A549 (cell line): Measurements from ENCODE around the gene IL4I1. TPM values are rescaled to one million over a fixed set of nuclear protein-coding genes. Genes with fewer than 3 reads are reported as not detected.

Source experiments
- ATAC-seq, 2 experiments: fragments of 200-7000 bp in 1 of 2; fragments of >200 bp in 1 of 2; cut with Nextera tagmentation in 1 of 2; cut with Tn5 transposase in 1 of 2; 3 replicates each; pipeline versions ENCODE4 v1.8.0 to v1.9.1; 2018 to 2020; ENCODE audit warnings: mild to moderate bottlenecking in 1 of 2, moderate library complexity in 1 of 2
- CTCF ChIA-PET: fragments of 300-600 bp; sonication (Branson Sonifier 250); formaldehyde crosslinking; extraction: SDS; loops from one replicate; lab custom pipeline; 2021; ENCODE audit warnings: antibody characterized with exemption, inconsistent platforms; lab: Yijun Ruan, JAX
- POLR2A ChIA-PET: fragments of 350-600 bp; formaldehyde crosslinking; extraction: SDS; loops from one replicate; lab custom pipeline; 2021; ENCODE audit warnings: antibody characterized with exemption, inconsistent platforms; lab: Yijun Ruan, JAX
- DNase-seq, 2 experiments: peaks; one replicate each; pipeline versions ENCODE4 v3.0.0 to v3.0.0-alpha.2; 2011 to 2016; ENCODE audit warnings: low read depth in 1 of 2, low spot score in 1 of 2
- FAIRE-seq: peaks from 2 replicates; lab custom pipeline; 2011; peaks lifted over from hg19 to GRCh38; lab: Jason Lieb, UNC
- H3K27ac ChIP-seq, 2 experiments: fragments of >200 bp; sonication (Bioruptor Twin); formaldehyde crosslinking; 3 replicates each; pipeline ENCODE4 v1.5.1; 2016 to 2017
- H3K4me1 ChIP-seq: fragments of >200 bp; sonication (Bioruptor Twin); formaldehyde crosslinking; 3 replicates; pipeline ENCODE4 v1.6.1; 2016
- H3K4me2 ChIP-seq: fragments of >200 bp; sonication (Bioruptor Twin); formaldehyde crosslinking; 3 replicates; pipeline ENCODE4 v1.6.1; 2016
- H3K4me3 ChIP-seq: fragments of >200 bp; sonication (Bioruptor Twin); formaldehyde crosslinking; 3 replicates; pipeline ENCODE4 v1.5.1; 2016
- H3K9me3 ChIP-seq: fragments of >200 bp; sonication (Bioruptor Twin); formaldehyde crosslinking; 3 replicates; pipeline ENCODE4 v1.6.1; 2016
- CBX8 ChIP-seq: fragments of 200-600 bp; sonication (generic); IDR thresholded peaks from 2 replicates; pipeline ENCODE4 v1.6.1; 2016
- CEBPB ChIP-seq, 2 experiments: fragments of >200 bp in 1 of 2; sonication (Bioruptor Twin) in 1 of 2; formaldehyde crosslinking in 1 of 2; IDR thresholded peaks; 2 replicates each; pipeline ENCODE4 v1.6.1; 2012 to 2016
- E2F6 ChIP-seq: IDR thresholded peaks from 2 replicates; pipeline ENCODE4 v1.6.1; 2012; ENCODE audit warnings: low read depth, borderline replicate concordance
- FOSB ChIP-seq: fragments of 250-450 bp; sonication (Bioruptor Pico); IDR thresholded peaks from 2 replicates; pipeline ENCODE4 v1.5.0; 2020; ENCODE audit warnings: mild to moderate bottlenecking, moderate library complexity
- FOSL2 ChIP-seq, 2 experiments: fragments of 450-650 bp in 1 of 2; fragments of >200 bp in 1 of 2; sonication (Bioruptor Twin) in 1 of 2; formaldehyde crosslinking; IDR thresholded peaks; 2 replicates each; pipeline versions ENCODE4 v1.5.0 to v1.6.1; 2016 to 2020; ENCODE audit warnings: mild to moderate bottlenecking in 1 of 2, moderate library complexity in 1 of 2
- HDAC2 ChIP-seq: fragments of 200-600 bp; sonication (generic); IDR thresholded peaks from 2 replicates; pipeline ENCODE4 v1.6.1; 2016
- HEYL ChIP-seq: fragments of 250-450 bp; sonication (Bioruptor Pico); IDR thresholded peaks from 2 replicates; pipeline ENCODE4 v1.8.0; 2021; ENCODE audit warnings: mild to moderate bottlenecking, moderate library complexity
- HOXB13 ChIP-seq: fragments of 250-450 bp; sonication (Bioruptor Pico); IDR thresholded peaks from 2 replicates; pipeline ENCODE4 v1.5.0; 2020; ENCODE audit warnings: low read depth, mild to moderate bottlenecking, moderate library complexity
- HOXB5 ChIP-seq: fragments of 250-450 bp; sonication (Bioruptor Pico); IDR thresholded peaks from 2 replicates; pipeline ENCODE4 v1.5.0; 2020; ENCODE audit warnings: mild to moderate bottlenecking, moderate library complexity
- NPAS2 ChIP-seq: fragments of 250-450 bp; sonication (Bioruptor Pico); IDR thresholded peaks from 2 replicates; pipeline ENCODE4 v1.8.0; 2022; ENCODE audit warnings: mild to moderate bottlenecking, moderate library complexity, borderline replicate concordance
- PHF8 ChIP-seq: fragments of 200-600 bp; sonication (generic); IDR thresholded peaks from 2 replicates; pipeline ENCODE4 v1.6.1; 2016; ENCODE audit warnings: low read depth, mild to moderate bottlenecking, antibody characterized with exemption, moderate library complexity, borderline replicate concordance
- POLR2AphosphoS2 ChIP-seq: conservative IDR thresholded peaks from 2 replicates; pipeline ENCODE4 v1.6.1; 2012; ENCODE audit warnings: low read length, improper control_type of control experiment, inconsistent platforms
- RCOR1 ChIP-seq: fragments of 150-350 bp; IDR thresholded peaks from 2 replicates; pipeline ENCODE4 v1.6.1; 2014; ENCODE audit warnings: antibody characterized with exemption, low read length, low read depth
- ZSCAN20 ChIP-seq: fragments of 250-450 bp; sonication (Bioruptor Pico); IDR thresholded peaks from 2 replicates; pipeline ENCODE4 v1.8.0; 2022; ENCODE audit warnings: mild to moderate bottlenecking, moderate library complexity
- WGBS: methylation state at CpG from one replicate; pipeline ENCODE4 v1.1.6; 2017; ENCODE audit errors: missing lambda C conversion rate; 5-methylcytosine and 5-hydroxymethylcytosine counted together
- polyA plus RNA-seq, 4 experiments: library from polyadenylated mRNA; depleted of rRNA in 3 of 4; stranded (reverse); fragments of >200 nt; fragmentation: RNase III in 1 of 4; extraction: RNeasy Plus Mini Kit Qiagen cat#74134 plus additional on column Dnase treatment in 1 of 4; gene quantifications; 2 replicates in 3 of 4; 3 replicates in 1 of 4; pipeline ENCODE4 v1.2.3, GENCODE V29; 2011 to 2017
- TF ChIP-seq, protein P1 (sequence below): fragments of 200-600 bp; sonication (generic); IDR thresholded peaks from 2 replicates; pipeline ENCODE4 v1.6.1; 2016; ENCODE audit warnings: antibody characterized with exemption, mild to moderate bottlenecking, moderate library complexity
- TF ChIP-seq, protein P2 (sequence below): fragments of >200 bp; sonication (Bioruptor Twin); formaldehyde crosslinking; IDR thresholded peaks from 3 replicates; pipeline ENCODE4 v1.6.1; 2016
- TF ChIP-seq, protein P3 (sequence below): fragments of 450-650 bp; IDR thresholded peaks from 2 replicates; pipeline ENCODE4 v1.6.1; 2014; ENCODE audit warnings: antibody characterized with exemption

IL4I1 gene
- polyA plus RNA-seq, 2 of the 4 experiments (the other 2 are of a cell fraction): 0.18 to 0.62 TPM

DNA sequence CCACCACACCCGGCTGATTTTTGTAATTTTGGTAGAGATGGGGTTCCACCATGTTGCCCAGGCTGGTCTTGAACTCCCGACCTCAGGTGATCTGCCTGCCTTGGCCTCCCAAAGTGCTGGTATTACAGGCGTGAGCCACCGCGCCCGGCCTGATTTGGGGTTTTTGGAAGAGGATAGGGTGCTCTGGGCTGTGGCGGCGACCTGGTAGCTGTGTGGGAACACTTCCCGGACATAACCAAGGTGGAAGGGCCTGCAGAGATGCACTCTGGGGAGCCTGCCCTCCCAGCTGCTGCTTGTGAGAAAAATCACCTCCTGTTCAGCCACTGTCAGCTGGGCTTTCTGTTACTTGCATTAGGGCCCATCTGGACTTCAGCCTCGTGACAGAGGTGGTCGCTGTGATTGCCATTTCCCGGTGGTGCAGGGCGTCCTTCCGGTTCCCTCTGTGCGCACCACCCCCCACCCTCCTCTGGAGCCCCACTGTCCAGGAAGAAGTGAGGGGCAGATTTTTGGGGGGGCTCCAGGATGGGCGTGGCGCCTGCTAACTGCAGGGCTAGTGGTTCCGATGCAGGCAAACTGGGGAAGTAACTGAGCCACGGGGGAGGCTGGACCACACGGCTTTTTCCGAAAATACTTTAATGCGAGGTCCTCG is 7.5 kb downstream of the IL4I1 start:
- Histone ChIP-seq H3K4me2 (no peak overlapping the region), H3K9me3 (no peaks in the 10 kb centered on the region), H3K4me1 (peaks cover 6% of the 10 kb centered on the region; the same call in 1 of the 3 replicates), H3K27ac (no peak overlapping the region), H3K4me3 (no peak overlapping the region)
- ChIA-PET CTCF (interaction anchor here (1.1 to 3.9 kb wide), 11 partner anchors 9 to 247 kb away, joined by 3 to 27 read pairs (median 9); partner anchors contain the start of genes AKT1S1, ATF5, NUP62 and TBC1D17), POLR2A (interaction anchor here (1.9 kb wide), 1 partner anchor 12 kb away, joined by 9 read pairs; the partner anchor contains the start of genes AKT1S1 and TBC1D17)
- FAIRE-seq (no peak), DNase-seq (no peak), ATAC-seq (no peak)
- WGBS: 92% methylated on average over 23 of the region's 23 CpGs
- TF ChIP-seq NPAS2 (no peak), FOSB (CRISPR knock-in tag) (no peak), POLR2AphosphoS2 (no peak), PHF8 (no peak), RCOR1 (no peak), E2F6 (no peak), HOXB5 (CRISPR knock-in tag) (no peak), HDAC2 (no peak), HEYL (CRISPR knock-in tag) (no peak), ZSCAN20 (CRISPR knock-in tag) (no peak), HOXB13 (CRISPR knock-in tag) (no peak), CBX8 (no peak), FOSL2 (IDR thresholded peaks at IDR 0.05) (no peak), FOSL2 (CRISPR knock-in tag; IDR thresholded peaks at IDR 0.05) (no peak), CEBPB (IDR thresholded peaks at IDR 0.05) (no peak)
- TF ChIP-seq, protein P1, sequence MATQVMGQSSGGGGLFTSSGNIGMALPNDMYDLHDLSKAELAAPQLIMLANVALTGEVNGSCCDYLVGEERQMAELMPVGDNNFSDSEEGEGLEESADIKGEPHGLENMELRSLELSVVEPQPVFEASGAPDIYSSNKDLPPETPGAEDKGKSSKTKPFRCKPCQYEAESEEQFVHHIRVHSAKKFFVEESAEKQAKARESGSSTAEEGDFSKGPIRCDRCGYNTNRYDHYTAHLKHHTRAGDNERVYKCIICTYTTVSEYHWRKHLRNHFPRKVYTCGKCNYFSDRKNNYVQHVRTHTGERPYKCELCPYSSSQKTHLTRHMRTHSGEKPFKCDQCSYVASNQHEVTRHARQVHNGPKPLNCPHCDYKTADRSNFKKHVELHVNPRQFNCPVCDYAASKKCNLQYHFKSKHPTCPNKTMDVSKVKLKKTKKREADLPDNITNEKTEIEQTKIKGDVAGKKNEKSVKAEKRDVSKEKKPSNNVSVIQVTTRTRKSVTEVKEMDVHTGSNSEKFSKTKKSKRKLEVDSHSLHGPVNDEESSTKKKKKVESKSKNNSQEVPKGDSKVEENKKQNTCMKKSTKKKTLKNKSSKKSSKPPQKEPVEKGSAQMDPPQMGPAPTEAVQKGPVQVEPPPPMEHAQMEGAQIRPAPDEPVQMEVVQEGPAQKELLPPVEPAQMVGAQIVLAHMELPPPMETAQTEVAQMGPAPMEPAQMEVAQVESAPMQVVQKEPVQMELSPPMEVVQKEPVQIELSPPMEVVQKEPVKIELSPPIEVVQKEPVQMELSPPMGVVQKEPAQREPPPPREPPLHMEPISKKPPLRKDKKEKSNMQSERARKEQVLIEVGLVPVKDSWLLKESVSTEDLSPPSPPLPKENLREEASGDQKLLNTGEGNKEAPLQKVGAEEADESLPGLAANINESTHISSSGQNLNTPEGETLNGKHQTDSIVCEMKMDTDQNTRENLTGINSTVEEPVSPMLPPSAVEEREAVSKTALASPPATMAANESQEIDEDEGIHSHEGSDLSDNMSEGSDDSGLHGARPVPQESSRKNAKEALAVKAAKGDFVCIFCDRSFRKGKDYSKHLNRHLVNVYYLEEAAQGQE: no peak
- TF ChIP-seq, protein P2, sequence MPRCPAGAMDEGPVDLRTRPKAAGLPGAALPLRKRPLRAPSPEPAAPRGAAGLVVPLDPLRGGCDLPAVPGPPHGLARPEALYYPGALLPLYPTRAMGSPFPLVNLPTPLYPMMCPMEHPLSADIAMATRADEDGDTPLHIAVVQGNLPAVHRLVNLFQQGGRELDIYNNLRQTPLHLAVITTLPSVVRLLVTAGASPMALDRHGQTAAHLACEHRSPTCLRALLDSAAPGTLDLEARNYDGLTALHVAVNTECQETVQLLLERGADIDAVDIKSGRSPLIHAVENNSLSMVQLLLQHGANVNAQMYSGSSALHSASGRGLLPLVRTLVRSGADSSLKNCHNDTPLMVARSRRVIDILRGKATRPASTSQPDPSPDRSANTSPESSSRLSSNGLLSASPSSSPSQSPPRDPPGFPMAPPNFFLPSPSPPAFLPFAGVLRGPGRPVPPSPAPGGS: no peak
- TF ChIP-seq, protein P3, sequence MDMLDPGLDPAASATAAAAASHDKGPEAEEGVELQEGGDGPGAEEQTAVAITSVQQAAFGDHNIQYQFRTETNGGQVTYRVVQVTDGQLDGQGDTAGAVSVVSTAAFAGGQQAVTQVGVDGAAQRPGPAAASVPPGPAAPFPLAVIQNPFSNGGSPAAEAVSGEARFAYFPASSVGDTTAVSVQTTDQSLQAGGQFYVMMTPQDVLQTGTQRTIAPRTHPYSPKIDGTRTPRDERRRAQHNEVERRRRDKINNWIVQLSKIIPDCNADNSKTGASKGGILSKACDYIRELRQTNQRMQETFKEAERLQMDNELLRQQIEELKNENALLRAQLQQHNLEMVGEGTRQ: no peak

DNA sequence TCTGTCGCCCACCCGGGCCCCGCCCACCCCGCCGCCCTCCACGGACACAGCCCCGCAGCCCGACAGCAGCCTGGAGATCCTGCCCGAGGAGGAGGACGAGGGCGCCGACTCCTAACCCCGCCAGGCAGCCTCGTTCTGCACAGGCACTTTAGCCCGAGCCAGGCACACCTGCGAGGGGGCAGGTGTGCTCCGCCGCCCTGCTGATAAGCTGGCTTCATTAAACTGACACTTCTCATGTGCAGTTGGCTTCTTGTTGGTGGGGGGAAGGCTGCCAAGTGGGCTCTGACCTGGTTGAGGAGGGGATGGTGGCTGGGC is 8.2 kb downstream of the IL4I1 start:
- peaks cover 6% of the 10 kb centered on the region; the same call in 1 of the 3 replicates for H3K4me1 ChIP-seq
- H3K4me2 ChIP-seq: no peak overlapping the region
- TF ChIP-seq POLR2AphosphoS2: no peak
- TF ChIP-seq, all 56 proteins: peak for 0
- DNase-seq (no peak), FAIRE-seq (no peak), ATAC-seq (no peak)
- H3K9me3 ChIP-seq: no peaks in the 10 kb centered on the region
- H3K27ac ChIP-seq: no peak overlapping the region
- POLR2A ChIA-PET: interaction anchor here (0.6 kb wide), 1 partner anchor 44 kb away, joined by 5 read pairs; no protein-coding TSS in a partner anchor
- no peak overlapping the region for H3K4me3 ChIP-seq
- WGBS: 97% methylated on average over 12 of the region's 18 CpGs
- CTCF ChIA-PET: interaction anchor here (1.1 to 3.9 kb wide), 5 partner anchors 8 to 248 kb away, joined by 3 to 26 read pairs (median 9); partner anchors contain the start of genes ATF5 and NUP62
